Stimulated activated CD8-positive, alpha-beta memory T cell treated with anti-CD3 and anti-CD28 coated beads, Interleukin-12 subunit alpha, Interleukin-12 subunit beta, amount 100 ng/mL, for 1 hour (primary cell): ENCODE results near the gene EARS2.
"Not testable (repeated sequence)": the region's sequence is repeated elsewhere in the genome, so short reads cannot be mapped to it uniquely, and the experiment has no call there.

Experiments
- DNase-seq: peaks from one replicate; pipeline ENCODE4 v3.0.0-alpha.2; 2020; ENCODE audit warnings: low read depth

Gene EARS2

DNA sequence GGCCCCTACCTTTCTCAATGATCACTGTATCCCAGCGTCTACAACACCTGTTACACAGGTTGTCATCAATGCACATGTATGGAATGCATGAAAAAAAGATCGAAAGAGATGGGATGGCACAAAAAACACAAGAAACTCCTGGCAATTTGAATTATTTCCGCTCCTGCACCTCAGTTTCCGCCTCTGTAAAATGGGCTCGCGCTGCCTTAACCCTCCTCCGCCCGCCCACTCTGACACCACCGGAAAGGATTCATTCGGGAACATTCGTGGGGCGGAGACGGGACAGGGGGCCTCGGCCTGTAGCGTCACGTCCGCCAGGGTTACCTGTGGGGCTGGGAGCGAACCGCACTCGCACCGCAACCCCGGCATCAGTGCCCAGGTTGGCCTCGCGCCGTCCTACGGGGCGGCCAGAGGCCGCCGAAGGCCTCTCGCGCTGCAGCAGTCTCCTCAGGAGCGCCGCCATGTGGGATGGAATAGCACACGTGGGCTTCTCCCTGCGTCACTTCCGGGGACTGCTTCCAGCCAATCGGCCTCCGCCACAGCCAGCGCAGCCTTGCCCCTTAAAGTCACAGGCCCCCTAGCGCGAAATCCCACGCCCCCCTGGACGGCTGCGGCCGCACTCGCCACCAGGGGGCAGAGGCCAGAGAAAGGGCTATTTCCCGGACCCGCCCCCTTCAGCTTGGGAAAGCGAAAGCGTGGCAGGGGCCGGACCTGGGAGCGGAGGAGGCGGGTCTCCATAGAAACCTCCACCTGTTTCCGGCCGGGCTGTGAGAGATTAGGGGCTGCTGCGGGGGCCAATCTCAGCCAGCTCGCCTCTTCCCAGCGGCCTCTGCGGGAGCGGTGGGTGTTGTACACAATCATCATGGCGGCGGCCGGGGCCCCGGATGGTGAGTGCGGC, at the start of gene EARS2, which contains the start of gene UBFD1:
EARS2 (minus strand) TSS at position 470 of the 898 bp plus-strand sequence; CDS start at position 463, 7 bp downstream.
UBFD1 (plus strand) TSS at position 847 of the 898 bp plus-strand sequence; CDS start at position 863, 16 bp downstream.
- peak; percentile 91 for DNase-seq

DNA sequence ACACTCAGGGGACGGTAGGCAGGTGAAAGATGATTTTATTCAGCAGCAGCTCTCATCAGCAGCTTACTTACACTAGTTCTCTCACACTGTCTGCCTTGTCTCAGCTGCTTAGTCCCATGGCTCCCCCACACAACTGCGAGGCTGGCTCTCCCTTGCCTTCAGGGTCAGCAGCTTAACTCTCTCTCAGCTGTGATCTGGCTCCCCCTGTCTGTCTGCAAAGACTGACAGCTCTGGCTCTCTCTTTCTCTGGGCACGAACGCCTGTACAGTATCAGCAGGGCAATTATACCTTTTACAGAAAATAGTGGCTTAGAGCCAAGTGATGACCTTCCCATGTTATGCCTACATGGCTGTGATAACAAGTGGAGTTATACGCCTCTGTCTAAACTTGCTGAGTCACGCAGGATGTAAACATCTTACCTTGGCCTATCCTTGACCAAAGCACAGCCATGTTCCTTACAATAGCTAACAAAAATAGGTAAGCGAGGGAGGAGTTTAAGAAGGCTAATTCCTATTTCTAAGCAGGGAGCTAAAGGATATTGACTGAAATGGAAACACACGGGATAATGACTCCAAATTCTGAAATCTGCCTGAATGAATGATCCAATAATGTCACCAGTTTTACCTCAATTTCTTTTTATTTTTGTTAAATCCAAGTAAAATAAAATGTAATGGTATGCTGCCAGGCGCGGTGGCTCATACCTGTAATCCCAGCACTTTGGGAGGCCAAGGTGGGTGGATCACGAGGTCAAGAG, 40.0 kb upstream of the EARS2 start:
- DNase-seq = no peak

DNA sequence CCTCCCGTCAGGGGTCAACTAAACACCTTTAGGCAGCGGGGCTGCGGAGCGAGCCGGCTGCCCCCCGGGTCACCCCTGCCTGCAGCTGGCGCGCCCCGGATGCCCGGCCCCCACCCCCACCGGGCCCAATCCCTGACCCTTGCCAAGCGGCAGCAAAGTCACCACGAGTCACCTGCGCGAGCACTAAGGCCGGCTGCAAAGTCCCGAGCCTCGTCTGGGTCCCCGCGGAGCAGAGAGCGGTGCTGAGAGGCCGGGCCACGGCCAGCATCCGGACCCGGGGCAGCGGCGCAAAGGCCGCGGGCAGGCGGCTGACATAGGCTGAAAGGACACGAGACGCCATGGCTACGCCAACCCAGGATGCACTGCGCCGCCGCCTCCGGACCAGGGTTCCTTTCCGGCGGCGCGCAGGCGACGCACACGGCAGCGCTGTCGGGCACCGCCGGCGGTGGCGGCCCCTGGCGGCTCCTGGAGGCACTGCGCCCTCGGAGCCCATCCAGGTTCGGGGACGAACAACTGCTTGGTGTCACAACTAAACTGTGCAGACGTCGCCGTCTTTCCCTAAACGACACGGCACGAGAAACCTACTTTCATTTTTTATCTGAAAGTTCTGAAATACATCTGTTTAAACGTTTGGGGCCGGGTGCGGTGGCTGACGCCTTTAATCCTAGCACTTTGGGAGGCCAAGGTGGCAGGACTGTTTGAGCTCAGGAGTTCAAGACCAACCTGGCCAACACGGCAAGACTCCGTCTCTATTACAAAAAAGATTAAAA, 39.0 kb upstream of the EARS2 start, which contains the start of gene NDUFAB1:
NDUFAB1 (minus strand) TSS at position 366 of the 770 bp plus-strand sequence; CDS start at position 340, 26 bp downstream.
- DNase-seq = peak; percentile 82

DNA sequence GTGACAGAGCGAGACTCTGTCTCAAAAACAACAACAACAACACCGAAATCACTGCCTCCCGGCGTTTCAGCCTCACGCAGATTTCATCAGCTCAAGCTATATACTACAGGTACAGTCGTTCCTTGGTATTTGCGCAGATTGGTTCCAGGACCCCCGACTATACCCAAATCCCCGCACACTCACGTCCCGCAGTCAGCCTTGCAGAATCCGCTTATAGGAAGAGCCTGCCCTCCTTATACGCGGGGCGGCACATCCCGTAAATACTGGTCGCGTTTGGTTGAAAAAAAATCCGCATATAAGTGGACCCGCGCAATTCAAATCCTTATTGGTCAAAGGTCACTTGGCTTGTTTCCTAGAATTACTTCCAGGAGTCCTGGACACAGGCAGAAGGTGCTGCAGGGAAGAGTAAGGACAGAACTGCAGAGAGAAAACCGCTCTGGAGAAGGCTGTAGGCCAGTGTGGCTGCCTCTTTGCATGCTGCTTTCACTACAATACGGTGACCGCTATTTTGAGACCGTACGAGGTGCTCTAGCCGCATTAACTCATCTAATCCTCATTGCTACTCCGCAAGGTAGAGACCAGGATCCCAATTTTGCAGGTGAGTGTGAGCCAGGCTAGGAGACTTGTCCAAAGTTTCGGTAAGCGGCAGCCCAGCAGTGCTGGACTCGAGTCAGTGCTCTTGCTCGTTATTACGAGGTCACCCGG, 38.2 kb upstream of the EARS2 start:
- DNase-seq = no peak

DNA sequence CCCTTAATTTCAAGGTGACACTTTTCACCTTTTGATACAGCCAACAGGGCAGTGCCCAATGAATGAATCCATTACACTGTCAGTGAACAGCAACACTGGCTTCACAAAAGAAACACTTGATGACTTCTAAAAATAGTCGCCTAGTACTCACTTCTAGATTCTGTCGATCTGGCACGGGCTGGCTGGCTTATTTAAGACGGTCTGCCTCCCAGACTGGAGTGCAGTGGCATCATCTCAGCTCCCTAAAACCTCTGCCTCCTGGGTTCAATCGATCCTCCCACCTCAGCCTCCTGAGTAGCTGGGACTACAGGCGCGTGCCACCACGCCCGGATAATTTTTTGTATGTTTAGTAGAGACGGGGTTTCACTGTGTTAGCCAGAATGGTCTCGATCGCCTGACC, 37.0 kb upstream of the EARS2 start:
- DNase-seq = no peak

DNA sequence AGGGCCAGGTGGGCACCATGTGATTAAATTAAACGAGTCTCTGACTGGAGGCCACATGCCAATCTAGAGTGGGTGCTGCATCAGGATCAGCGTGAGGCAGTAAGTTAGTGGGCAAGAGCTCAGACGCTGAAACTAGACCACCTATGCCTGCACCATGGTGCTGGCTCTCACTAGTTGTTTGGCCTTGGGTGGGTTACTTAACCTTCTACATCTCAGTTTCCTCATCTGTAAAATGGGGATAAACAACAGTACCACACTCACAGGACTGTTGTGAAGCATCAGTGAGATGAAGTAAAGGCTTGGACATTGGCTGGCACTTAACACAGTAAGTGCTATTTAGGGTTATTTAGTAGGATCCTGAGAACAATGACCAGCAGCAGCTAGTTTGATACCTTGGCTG, 33.0 kb upstream of the EARS2 start:
- DNase-seq = no peak

DNA sequence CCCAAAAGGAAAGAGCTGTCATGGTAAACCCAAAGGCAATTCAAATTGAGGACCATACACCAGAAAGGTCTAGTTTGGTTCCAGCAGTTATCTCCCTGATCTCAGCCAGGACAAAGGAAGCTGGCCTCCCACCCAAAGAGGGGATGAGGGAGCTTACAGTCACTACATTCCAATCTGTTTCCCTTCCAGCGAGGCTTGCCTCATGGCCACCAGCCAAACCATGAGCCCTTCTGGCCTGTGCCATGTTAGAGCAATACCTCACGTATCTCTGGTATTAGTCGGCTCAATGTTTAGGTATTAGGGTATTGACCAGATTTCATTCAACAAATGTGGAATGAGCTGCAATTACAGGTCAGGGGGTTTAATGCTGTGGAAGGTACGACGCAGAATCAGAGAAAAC, 30.6 kb upstream of the EARS2 start:
- DNase-seq = no peak

DNA sequence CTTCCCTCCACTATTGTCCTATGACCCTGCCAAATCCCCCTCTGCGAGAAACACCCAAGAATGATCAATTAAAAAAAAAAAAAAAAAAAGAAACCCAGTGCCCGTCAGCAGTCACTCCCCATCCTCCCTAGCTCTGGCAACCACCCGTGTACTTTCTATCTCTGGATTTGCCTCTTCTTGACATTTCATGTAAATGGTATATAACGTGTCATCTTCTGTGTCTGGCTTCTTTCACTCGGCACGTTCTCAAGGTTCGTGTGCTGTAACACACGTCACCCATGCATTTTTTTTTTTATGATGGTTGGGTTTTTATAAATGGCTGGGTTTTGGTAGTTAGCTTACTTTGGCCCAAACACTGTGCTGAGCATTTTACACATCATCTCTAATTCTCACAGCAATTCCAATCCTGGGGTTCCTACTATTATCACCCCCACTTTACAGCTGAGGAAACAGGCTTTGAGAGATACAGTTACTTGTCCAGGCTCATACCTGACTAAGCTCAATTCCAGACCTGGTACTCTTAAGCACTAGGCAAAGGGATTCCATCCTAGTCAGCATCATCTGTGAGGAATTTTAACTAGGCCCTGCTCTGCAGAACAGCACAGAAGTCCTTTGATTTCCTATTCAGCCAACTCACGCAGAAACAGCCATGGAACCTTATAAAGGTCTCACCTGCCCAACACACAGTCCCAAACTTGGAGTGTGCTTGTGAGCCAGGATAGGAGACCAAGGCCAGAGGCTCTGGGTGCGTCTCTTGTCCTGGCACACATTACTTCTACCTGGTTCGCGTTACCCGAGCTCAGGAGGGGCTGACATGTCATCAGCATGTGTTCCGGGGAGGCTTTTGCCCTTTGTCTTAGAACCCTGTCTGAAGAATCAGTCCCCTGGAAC, 27.3 kb upstream of the EARS2 start:
- no peak for DNase-seq

DNA sequence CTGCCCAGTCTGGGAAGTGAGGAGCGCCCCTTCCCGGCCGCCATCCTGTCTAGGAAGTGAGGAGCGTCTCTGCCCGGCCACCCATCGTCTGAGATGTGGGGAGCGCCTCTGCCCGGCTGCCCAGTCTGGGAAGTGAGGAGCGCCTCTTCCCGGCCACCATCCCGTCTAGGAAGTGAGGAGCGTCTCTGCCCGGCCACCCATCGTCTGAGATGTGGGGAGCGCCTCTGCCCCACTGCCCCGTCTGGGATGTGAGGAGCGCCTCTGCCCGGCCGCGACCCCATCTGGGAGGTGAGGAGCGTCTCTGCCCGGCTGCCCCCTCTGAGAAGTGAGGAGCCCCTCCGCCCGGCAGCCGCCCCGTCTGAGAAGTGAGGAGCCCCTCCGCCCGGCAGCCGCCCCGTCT, 26.1 kb upstream of the EARS2 start:
- DNase-seq = not testable (repeated sequence)

DNA sequence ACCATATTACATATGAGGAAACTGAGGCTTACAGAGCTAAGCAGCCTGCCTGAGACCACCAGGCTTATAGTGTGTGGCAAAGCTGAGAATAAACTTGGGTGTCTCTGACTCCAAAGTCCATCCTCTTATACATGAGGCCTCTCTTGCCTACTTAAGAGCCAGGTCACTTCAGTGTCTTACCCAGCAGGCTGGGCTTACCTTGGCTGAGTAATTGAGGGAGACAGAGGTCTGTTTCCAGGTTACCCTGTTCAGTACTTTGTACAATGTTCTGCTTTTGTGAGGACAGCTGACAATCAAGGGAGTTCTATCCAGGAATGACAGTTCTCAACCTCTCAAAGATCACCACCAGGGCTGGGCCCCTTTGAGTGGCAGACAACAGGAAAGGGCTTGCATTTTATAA, 24.6 kb upstream of the EARS2 start:
- DNase-seq = no peak

DNA sequence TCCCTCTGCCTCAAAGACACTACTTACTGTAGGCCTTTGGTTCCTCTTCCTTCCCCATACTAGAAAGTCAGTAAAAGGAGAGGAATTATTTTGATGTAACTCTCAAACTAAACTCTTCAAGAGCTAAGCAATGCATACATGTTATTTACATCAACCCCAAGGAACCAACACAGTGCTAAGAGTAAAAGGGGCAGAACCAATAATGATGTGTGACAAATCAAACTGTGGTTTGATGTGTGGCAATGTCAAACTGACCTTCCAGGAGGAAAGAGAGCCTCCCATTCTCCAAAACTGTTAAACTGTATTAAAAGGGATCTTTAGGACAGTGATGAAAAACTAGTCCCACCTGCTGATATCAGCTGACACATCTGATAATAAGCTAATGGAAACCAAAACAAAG, 23.2 kb upstream of the EARS2 start:
- DNase-seq = no peak

DNA sequence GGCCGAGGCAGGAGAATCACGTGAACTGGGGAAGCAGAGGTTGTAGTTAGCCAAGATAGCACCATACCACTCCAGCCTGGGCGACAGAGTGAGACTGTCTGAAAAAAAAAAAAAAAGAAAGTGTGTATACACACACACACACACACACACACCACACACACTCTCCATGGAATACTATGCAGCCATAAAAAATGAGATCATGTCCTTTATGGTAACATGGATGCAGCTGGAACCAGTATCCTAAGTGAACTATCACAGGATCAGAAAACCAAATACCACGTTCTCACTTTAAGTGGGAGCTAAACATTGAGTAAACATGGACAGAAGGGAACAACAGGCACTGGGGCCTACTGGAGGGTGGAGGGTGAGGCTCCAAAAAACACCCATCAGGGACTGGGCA, 22.2 kb upstream of the EARS2 start:
- DNase-seq = no peak

DNA sequence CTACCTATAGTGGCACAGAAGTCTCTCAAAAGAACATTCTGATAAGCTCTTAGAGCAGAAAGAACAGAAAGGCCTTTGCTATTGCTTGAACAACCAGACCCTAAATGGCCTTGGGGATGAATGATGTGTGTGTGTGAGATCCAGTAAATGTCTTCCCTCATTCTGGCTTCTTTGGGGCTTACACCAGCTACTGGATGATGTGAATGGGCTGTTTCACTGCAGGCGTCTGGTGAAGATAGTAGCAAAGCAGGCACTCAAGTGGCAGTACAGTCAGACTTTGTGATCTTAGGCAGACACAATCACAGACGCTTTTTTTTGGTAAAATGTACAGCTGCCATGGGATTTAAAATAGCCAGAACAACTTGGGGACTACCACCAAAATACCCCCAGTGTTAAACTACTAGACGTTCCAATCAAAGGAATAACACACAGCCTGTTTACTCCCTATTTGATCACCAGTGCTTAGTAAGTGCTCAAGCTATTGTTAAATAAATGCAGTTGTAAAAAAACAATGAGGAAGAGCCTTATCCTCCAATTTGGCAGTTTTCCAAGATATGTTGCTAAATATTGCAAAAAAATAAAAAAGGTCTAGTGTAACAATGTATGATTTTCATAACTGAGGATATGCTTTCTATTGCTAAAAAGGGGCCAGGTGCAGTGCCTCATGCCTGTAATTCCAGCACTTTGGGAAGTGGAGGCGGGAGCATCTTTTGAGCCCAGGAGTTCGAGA, 21.1 kb upstream of the EARS2 start:
- DNase-seq = no peak

DNA sequence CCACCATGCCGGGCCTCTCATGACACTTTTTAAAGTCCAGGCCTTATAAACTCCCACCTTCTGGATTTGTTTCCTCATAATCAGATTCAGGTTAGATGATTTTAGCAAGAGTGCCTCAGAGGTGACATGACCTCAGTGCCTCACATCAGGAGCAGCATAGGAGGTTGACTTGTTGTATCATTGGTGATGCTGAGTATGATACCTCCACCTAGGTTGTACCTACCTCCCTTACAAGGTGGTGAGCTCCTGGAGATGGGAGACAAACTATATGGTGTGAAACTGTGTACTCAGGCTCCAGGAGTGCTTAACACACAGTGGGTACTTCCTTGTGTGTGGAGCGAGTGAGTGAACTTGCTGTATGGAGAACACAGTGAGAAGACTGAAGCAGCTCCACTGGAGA, 20.3 kb upstream of the EARS2 start:
- DNase-seq = no peak

DNA sequence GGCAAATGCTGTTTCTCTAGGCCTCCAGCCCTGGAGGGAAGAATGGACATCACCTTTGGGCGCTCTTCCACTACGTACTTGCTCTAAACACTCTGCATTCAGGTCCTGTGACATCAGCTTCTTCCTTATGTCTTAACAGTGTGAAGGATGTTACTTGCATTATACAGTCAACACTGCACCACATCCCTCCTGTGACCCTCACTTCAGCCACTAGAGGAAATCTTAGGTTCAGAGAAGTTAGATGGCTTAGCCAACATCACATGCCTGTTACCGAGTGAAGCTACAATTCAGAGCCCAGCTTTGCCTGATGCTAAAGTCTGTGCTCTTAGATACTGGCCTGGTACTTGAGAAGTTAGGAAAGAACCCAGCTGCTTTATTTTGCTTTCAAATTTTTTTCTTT, 18.7 kb upstream of the EARS2 start:
- no peak for DNase-seq

DNA sequence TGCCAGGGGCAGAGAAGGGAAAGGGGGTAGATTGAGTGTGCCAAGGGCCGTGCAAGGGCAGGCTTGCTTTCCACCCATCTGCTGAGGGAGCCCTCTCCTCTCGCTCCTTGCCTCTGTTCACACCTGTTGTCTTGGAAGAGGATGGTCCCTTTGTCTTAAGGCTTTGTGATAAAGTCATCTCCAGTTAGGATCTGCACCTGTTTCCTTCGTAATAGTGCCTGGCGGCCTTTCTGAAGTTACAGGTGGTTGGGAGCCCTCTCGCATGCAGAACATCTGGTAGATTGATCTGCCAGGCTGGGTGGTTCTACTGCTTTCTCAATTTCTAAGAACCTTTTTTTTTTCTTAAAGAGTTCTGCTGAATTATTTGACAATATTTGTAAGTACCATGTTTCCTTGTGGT, 16.7 kb upstream of the EARS2 start:
- no peak for DNase-seq

DNA sequence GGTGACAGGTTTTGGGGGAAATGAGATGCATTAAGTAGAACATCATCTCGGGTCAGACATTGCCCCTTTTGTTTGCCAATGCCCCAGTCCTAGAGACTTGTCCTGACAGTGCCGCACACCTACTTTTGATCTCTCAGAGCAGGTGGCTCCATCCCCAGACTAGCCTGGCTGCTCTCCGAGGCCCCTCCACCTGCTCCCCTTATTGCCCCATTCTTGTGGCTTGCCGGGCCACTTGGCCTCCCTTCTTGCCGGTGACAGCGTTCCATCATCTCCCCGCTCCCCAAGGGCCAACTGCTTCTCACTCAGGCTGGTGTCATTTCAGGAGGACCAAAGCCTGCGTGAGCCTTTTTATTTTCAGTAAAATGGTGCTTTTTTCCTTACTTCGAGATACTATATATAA, 15.2 kb upstream of the EARS2 start:
- DNase-seq = no peak

DNA sequence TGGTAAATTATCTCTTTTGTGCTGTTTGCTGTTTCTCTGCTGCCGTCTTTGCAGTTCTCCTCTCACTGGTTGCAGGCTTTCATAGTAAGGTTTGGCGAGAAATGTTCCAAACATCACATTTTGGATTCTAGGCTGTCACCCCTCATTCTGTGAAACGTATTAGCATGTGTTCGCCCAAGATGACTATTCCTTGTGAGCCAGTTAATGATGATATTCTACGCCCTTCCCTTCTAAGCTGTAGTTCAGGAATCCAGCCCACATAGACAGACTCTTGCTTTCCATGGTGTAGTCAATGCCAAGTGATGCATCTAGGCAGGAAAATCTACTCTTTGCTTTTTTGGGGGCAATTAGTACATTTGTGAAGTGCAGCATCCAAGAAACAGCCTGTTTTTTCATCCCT, 14.7 kb upstream of the EARS2 start:
- DNase-seq = no peak

DNA sequence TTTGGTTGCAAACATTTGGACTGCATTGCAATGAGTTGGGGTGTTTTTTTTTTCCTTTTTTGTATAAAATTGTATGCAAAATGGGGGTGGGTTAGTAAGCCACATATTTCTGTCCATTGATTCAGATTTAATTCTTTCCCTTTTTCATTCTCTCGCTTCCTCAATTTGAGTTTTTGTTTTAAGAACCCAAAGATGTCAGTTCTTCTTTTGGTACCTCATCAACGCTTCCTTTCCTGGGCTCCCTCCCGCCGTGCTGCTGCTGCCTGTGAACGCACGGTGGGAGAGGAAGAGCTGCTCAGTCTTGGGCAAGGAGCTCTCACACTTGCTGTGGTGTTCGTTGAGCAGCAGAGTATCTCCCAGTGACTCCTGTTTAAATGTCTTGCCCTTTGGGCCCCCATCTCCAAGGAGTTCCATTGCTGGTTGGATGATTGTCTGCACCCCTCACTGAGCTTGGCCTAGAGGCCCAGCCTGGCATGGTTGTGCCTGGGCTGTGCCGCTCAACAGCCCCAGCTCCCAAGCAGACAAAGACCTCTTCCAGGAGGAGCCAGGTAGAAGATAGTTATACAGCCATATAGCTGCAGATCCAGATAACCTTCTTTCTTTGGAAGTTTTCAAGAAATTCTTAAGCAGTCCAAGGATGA, 14.0 kb upstream of the EARS2 start:
- no peak for DNase-seq
